Peyer's patch (tissue), 4 donors: ENCODE data around the gene TSHZ3. TPM values are rescaled to one million over a fixed set of nuclear protein-coding genes. Genes with fewer than 3 reads are reported as not detected.

Experiments used
- DNase-seq, 3 donors: peaks; one replicate each; pipeline ENCODE4 v3.0.0-alpha.2; 2017 to 2019
- H3K27ac ChIP-seq, 4 donors: fragments of 200-600 bp; sonication (generic); one replicate each; pipeline ENCODE4 v1.5.1; 2016 to 2019
- H3K27me3 ChIP-seq, 2 donors: fragments of 200-600 bp; sonication (generic); one replicate each; pipeline ENCODE4 v1.5.1; 2019
- H3K36me3 ChIP-seq, 3 donors: fragments of 200-600 bp; sonication (generic); one replicate each; pipeline ENCODE4 v1.5.1; 2016 to 2019
- H3K4me1 ChIP-seq, 4 donors: fragments of 200-600 bp; sonication (generic); one replicate each; pipeline ENCODE4 v1.5.1; 2016 to 2019
- H3K4me3 ChIP-seq, 4 donors: fragments of 200-600 bp; sonication (generic); 1 replicate in 3 of 4; 2 replicates in 1 of 4; pipeline ENCODE4 v1.5.1; 2016 to 2019; ENCODE audit warnings: mild to moderate bottlenecking in 1 of 4
- H3K9me3 ChIP-seq, 4 donors: fragments of 200-600 bp; sonication (generic); one replicate each; pipeline ENCODE4 v1.5.1; 2016 to 2019; ENCODE audit warnings: mild to moderate bottlenecking in 1 of 4
- CTCF ChIP-seq, 6 experiments: fragments of 450-650 bp in 4 of 6; fragments of 200-600 bp in 2 of 6; sonication (generic) in 1 of 6; IDR thresholded peaks; one replicate each; pipeline ENCODE4 v1.5.1; 2017 to 2019; ENCODE audit warnings: antibody characterized with exemption in 6 of 6, mild to moderate bottlenecking in 3 of 6, moderate library complexity in 1 of 6
- POLR2A ChIP-seq, 2 donors: fragments of 450-650 bp; IDR thresholded peaks; one replicate each; pipeline ENCODE4 v1.5.1; 2017; ENCODE audit warnings: antibody characterized with exemption in 2 of 2, mild to moderate bottlenecking in 2 of 2, moderate library complexity in 2 of 2
- total RNA-seq, 4 donors: library from RNA; depleted of rRNA; stranded (reverse); fragments of >200 nt; gene quantifications; one replicate each; pipeline ENCODE4 v1.1.0, GENCODE V29; 2016

The TSHZ3 gene
- total RNA-seq, 4 donors from 2014 or later = 0.70 to 14.0 (median 3.0) TPM

GRCh38 chr19:31338069-31338776 lies 11.0 kb downstream of the TSHZ3 start:
- Histone ChIP-seq H3K27me3 (no peaks in the 10 kb centered on the region), H3K27ac (peak overlapping the region in 3 of 4 donors; percentile 17 to 73 (median 25)), H3K36me3 (no peaks in the 10 kb centered on the region), H3K4me1 (peaks cover 0 to 22% (median 2%) of the 10 kb centered on the region in 4 donors), H3K4me3 (no peak overlapping the region), H3K9me3 (no peaks in the 10 kb centered on the region)
- peak in 1 of 3 donors; percentile 59 for DNase-seq
- TF ChIP-seq POLR2A (IDR thresholded peaks at IDR 0.05) = no peak
- peak in 3 of 6 experiments; percentile 22 to 25 (median 24) for TF ChIP-seq CTCF (IDR thresholded peaks at IDR 0.05)

DNA sequence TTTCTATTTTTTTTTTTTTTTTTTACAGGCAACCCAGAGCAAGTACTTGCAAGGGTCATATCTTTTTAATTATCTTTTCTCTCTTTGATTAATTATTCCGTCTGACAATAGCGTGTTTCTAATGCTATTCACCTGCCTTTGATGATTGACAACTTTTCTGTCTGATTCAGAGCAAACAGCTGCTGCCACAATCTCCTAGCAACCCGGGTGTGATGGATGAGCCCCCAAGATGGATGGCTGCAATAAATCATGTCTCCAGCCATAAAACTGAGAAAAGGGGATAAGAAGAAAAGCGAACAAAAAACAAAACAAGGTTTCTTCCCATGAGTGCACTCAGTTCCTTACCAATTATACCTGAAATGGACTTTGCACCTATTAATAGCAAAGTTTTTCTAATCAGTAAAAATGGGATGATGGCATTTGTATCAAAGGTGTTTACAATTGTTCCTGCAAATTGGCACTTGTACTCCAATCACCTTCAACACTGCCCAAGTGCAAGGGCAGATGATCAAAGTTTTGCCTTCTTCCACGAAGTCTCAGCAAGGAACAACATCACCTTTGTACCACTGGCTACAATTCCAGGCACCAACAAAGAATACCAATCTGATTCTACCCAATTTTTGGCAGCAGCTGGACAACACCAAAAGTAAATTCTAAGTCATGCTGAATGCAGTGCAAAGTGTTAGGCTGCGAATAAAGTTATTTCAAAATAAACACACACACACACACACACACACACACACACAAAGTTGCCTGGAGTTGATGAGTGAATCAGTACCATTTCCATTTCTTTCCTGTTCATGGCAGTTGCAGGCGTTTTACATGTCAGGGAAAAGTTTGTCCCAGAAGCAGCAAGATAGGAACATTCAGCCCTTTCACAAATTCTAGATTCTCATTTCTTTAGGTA lies 12.0 kb downstream of the TSHZ3 start:
- H3K27ac ChIP-seq = no peak overlapping the region
- peaks cover 0 to 22% (median 2%) of the 10 kb centered on the region in 4 donors for H3K4me1 ChIP-seq
- no peak overlapping the region for H3K4me3 ChIP-seq
- H3K9me3 ChIP-seq = no peaks in the 10 kb centered on the region
- no peak for TF ChIP-seq POLR2A (IDR thresholded peaks at IDR 0.05)
- TF ChIP-seq CTCF (IDR thresholded peaks at IDR 0.05) = no peak
- no peaks in the 10 kb centered on the region for H3K36me3 ChIP-seq
- DNase-seq = no peak
- no peaks in the 10 kb centered on the region for H3K27me3 ChIP-seq

GRCh38 chr19:31335716-31336115 lies 13.5 kb downstream of the TSHZ3 start:
- no peak overlapping the region for H3K4me3 ChIP-seq
- H3K27ac ChIP-seq = no peak overlapping the region
- TF ChIP-seq CTCF (IDR thresholded peaks at IDR 0.05) (no peak), POLR2A (IDR thresholded peaks at IDR 0.05) (no peak)
- no peaks in the 10 kb centered on the region for H3K27me3 ChIP-seq
- no peaks in the 10 kb centered on the region for H3K36me3 ChIP-seq
- H3K4me1 ChIP-seq = peaks cover 0 to 19% (median 1%) of the 10 kb centered on the region in 4 donors
- no peaks in the 10 kb centered on the region for H3K9me3 ChIP-seq
- DNase-seq = no peak

GRCh38 chr19:31334849-31335624 lies 14.2 kb downstream of the TSHZ3 start:
- no peak for TF ChIP-seq CTCF (IDR thresholded peaks at IDR 0.05)
- no peak for TF ChIP-seq POLR2A (IDR thresholded peaks at IDR 0.05)
- H3K4me3 ChIP-seq = no peak overlapping the region
- H3K27me3 ChIP-seq = no peaks in the 10 kb centered on the region
- H3K9me3 ChIP-seq = no peaks in the 10 kb centered on the region
- no peak overlapping the region for H3K27ac ChIP-seq
- peaks cover 0 to 19% (median 0%) of the 10 kb centered on the region in 4 donors for H3K4me1 ChIP-seq
- H3K36me3 ChIP-seq = no peaks in the 10 kb centered on the region
- peak in 1 of 3 donors; percentile 28 for DNase-seq

DNA sequence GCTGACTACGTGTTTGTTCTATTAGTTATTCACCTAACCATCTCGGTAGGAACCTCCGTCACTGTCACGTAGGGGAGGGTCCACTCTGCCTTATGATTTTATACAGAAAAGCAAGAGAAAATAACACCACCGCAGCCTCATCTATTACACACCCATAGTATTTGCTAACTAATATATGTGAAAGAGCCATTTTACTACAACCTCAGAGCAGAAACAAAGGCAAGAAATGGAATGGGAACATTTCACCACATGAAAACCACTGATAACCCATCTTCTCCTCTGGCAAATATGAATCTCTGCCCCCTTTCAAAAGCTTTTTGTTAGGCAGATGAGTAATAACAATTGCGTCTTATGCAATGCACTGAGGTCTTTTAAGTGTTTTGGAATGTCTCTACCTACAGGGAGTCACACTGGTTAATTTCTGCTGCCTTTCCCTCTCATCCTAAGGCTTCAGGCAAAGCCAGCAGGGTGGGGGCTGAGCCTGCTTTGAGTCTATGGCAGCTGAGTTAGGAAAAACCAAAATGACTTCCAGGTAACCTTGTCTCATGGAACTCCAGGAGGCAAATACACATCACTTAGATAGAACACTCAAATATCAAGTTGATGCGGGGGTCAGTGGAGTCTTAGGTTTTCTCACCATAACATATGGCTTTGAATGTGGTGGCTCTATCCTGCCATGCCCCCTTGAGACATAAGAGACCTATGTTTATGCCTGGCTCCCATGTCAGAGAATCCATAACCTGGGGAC lies 15.0 kb downstream of the TSHZ3 start:
- H3K9me3 ChIP-seq = no peaks in the 10 kb centered on the region
- H3K36me3 ChIP-seq = no peaks in the 10 kb centered on the region
- TF ChIP-seq CTCF (IDR thresholded peaks at IDR 0.05) = no peak
- no peak for TF ChIP-seq POLR2A (IDR thresholded peaks at IDR 0.05)
- no peaks in the 10 kb centered on the region for H3K27me3 ChIP-seq
- DNase-seq = no peak
- H3K4me3 ChIP-seq = no peak overlapping the region
- H3K27ac ChIP-seq = no peak overlapping the region
- H3K4me1 ChIP-seq = peaks cover 0 to 12% (median 0%) of the 10 kb centered on the region in 4 donors
